Colon (tissue), 2 donors: ENCODE data around the gene SNX6.
"Not testable (repeated sequence)": the region's sequence is repeated elsewhere in the genome, so short reads cannot be mapped to it uniquely, and the experiment has no call there.

Experiments used
- FAIRE-seq: peaks from 2 replicates; lab custom pipeline; 2012; peaks lifted over from hg19 to GRCh38; lab: Jason Lieb, UNC
- donor health status: control.
- donor health status: control.

The SNX6 gene

GRCh38 chr14:34634360-34634771, 4.4 kb upstream of the SNX6 start:
- not testable (repeated sequence) for FAIRE-seq

GRCh38 chr14:34633742-34634141, 3.8 kb upstream of the SNX6 start:
- no peak for FAIRE-seq

GRCh38 chr14:34632411-34632978, 2.5 kb upstream of the SNX6 start:
- no peak for FAIRE-seq

- no peak for FAIRE-seq
Observed at GRCh38 chr14:34629344-34629656, 648 bp downstream of the SNX6 start.

- no peak for FAIRE-seq
Observed at GRCh38 chr14:34628681-34629135, 1.2 kb downstream of the SNX6 start.

- no peak for FAIRE-seq
Observed at GRCh38 chr14:34623506-34623905, 6.4 kb downstream of the SNX6 start.

- FAIRE-seq: no peak
Observed at GRCh38 chr14:34620839-34621238, 9.1 kb downstream of the SNX6 start.

- FAIRE-seq: no peak
Observed at GRCh38 chr14:34620115-34620514, 9.8 kb downstream of the SNX6 start.

GRCh38 chr14:34619471-34619870, 10.5 kb downstream of the SNX6 start:
- no peak for FAIRE-seq

- no peak for FAIRE-seq
Observed at GRCh38 chr14:34616360-34616759, 13.6 kb downstream of the SNX6 start.

GRCh38 chr14:34615507-34615906, 14.4 kb downstream of the SNX6 start:
- FAIRE-seq: no peak

GRCh38 chr14:34614638-34615037, 15.3 kb downstream of the SNX6 start:
- FAIRE-seq: no peak

GRCh38 chr14:34610101-34610500, 19.8 kb downstream of the SNX6 start:
- no peak for FAIRE-seq

GRCh38 chr14:34605461-34605860, 24.5 kb downstream of the SNX6 start:
- no peak for FAIRE-seq

- no peak for FAIRE-seq
Observed at GRCh38 chr14:34604995-34605394, 25.0 kb downstream of the SNX6 start.

- FAIRE-seq: no peak
Observed at GRCh38 chr14:34596891-34597290, 33.1 kb downstream of the SNX6 start.

GRCh38 chr14:34593740-34594375, 36.1 kb downstream of the SNX6 start:
- FAIRE-seq: no peak

- FAIRE-seq: no peak
Observed at GRCh38 chr14:34592623-34593022, 37.3 kb downstream of the SNX6 start.

GRCh38 chr14:34583525-34583924, 46.4 kb downstream of the SNX6 start:
- no peak for FAIRE-seq

GRCh38 chr14:34582117-34582680, 47.7 kb downstream of the SNX6 start:
- no peak for FAIRE-seq

- no peak for FAIRE-seq
Observed at GRCh38 chr14:34580381-34580780, 49.6 kb downstream of the SNX6 start.

- no peak for FAIRE-seq
Observed at GRCh38 chr14:34571771-34572170, 58.2 kb downstream of the SNX6 start.

GRCh38 chr14:34569750-34570149, 60.2 kb downstream of the SNX6 start:
- FAIRE-seq: no peak

- no peak for FAIRE-seq
Observed at GRCh38 chr14:34568803-34569202, 61.1 kb downstream of the SNX6 start.
